Liver (tissue), 3 donors: Measurements from ENCODE around the gene POU2F3.
A peak's percentile ranks its signal among the peaks of the same experiment; 100 is the strongest.

ENCODE experiments used
- FOXA1 ChIP-seq: IDR thresholded peaks from 2 replicates; pipeline ENCODE4 v1.6.1; 2016; ENCODE audit warnings: antibody characterized with exemption
- GABPA ChIP-seq, 2 donors: IDR thresholded peaks in 1 of 2; conservative IDR thresholded peaks in 1 of 2; 2 replicates each; pipeline ENCODE4 v1.6.1; 2016; ENCODE audit warnings: antibody characterized with exemption in 2 of 2, mild to moderate bottlenecking in 1 of 2, moderate library complexity in 1 of 2
- HNF4A ChIP-seq, 2 donors: conservative IDR thresholded peaks; 2 replicates each; pipeline ENCODE4 v1.6.1; 2016; ENCODE audit warnings: antibody characterized with exemption in 2 of 2, mild to moderate bottlenecking in 2 of 2
- HNF4G ChIP-seq: IDR thresholded peaks from 2 replicates; pipeline ENCODE4 v1.6.1; 2016; ENCODE audit warnings: antibody characterized with exemption
- JUND ChIP-seq, 2 donors: IDR thresholded peaks; 2 replicates each; pipeline ENCODE4 v1.6.1; 2016; ENCODE audit warnings: antibody characterized with exemption in 2 of 2
- RAD21 ChIP-seq, 2 donors: IDR thresholded peaks; 2 replicates each; pipeline ENCODE4 v1.6.1; 2016; ENCODE audit warnings: antibody characterized with exemption in 2 of 2, mild to moderate bottlenecking in 2 of 2
- SP1 ChIP-seq: IDR thresholded peaks from 2 replicates; pipeline ENCODE4 v1.6.1; 2018; ENCODE audit warnings: antibody characterized with exemption, mild to moderate bottlenecking
- TF ChIP-seq, protein P1 (sequence below): fragments of 150-350 bp; IDR thresholded peaks from 2 replicates; pipeline ENCODE4 v1.5.1; 2017; ENCODE audit warnings: improper control_type of control experiment, low read depth, low read length; ENCODE audit not compliant: missing input control
- TF ChIP-seq, protein P2 (sequence below): IDR thresholded peaks from 2 replicates; pipeline ENCODE4 v1.6.1; 2016; ENCODE audit warnings: antibody characterized with exemption
- TF ChIP-seq, protein P3 (sequence below): IDR thresholded peaks from 2 replicates; pipeline ENCODE4 v1.6.1; 2016; ENCODE audit warnings: antibody characterized with exemption
- TF ChIP-seq, protein P4 (sequence below): IDR thresholded peaks from 2 replicates; pipeline ENCODE4 v1.6.1; 2016; ENCODE audit warnings: antibody characterized with exemption, mild to moderate bottlenecking
- TF ChIP-seq, protein P5 (sequence below): IDR thresholded peaks from 2 replicates; pipeline ENCODE4 v1.6.1; 2016; ENCODE audit warnings: antibody characterized with exemption
- donor health status: healthy.
- donor health status: healthy.

DNA sequence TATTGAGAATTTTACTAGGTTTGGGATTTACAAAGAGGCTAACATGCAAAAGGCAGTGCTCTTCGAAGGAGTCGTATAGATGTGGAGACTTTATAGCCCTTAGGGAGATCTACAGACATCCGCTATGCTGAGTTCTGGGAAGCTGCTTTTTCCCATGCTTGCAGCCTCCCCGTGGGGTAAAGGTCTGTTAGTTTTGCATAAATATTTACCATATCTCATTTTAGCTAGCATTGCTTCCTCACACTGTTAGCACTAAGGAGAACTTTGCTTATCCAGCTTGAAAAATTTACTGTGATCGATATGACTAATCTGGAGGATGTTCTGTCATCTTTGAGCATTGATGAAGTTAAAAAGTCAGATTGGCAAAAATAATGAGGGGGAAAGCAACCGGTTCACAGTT lies 114.8 kb downstream of the POU2F3 start:
- TF ChIP-seq, protein P1, sequence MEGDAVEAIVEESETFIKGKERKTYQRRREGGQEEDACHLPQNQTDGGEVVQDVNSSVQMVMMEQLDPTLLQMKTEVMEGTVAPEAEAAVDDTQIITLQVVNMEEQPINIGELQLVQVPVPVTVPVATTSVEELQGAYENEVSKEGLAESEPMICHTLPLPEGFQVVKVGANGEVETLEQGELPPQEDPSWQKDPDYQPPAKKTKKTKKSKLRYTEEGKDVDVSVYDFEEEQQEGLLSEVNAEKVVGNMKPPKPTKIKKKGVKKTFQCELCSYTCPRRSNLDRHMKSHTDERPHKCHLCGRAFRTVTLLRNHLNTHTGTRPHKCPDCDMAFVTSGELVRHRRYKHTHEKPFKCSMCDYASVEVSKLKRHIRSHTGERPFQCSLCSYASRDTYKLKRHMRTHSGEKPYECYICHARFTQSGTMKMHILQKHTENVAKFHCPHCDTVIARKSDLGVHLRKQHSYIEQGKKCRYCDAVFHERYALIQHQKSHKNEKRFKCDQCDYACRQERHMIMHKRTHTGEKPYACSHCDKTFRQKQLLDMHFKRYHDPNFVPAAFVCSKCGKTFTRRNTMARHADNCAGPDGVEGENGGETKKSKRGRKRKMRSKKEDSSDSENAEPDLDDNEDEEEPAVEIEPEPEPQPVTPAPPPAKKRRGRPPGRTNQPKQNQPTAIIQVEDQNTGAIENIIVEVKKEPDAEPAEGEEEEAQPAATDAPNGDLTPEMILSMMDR = no peak
- TF ChIP-seq RAD21 (IDR thresholded peaks at IDR 0.05) (peak in 1 of 2 donors; percentile 15), HNF4G (no peak), GABPA (IDR thresholded peaks at IDR 0.05 in 1 of 2, conservative IDR thresholded peaks at IDR 0.05 in 1 of 2) (no peak), FOXA1 (no peak), HNF4A (conservative IDR thresholded peaks at IDR 0.05) (peak; percentile 34 to 45), JUND (IDR thresholded peaks at IDR 0.05) (no peak), SP1 (no peak)
- TF ChIP-seq, protein P2, sequence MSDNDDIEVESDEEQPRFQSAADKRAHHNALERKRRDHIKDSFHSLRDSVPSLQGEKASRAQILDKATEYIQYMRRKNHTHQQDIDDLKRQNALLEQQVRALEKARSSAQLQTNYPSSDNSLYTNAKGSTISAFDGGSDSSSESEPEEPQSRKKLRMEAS = no peak
- TF ChIP-seq, protein P3, sequence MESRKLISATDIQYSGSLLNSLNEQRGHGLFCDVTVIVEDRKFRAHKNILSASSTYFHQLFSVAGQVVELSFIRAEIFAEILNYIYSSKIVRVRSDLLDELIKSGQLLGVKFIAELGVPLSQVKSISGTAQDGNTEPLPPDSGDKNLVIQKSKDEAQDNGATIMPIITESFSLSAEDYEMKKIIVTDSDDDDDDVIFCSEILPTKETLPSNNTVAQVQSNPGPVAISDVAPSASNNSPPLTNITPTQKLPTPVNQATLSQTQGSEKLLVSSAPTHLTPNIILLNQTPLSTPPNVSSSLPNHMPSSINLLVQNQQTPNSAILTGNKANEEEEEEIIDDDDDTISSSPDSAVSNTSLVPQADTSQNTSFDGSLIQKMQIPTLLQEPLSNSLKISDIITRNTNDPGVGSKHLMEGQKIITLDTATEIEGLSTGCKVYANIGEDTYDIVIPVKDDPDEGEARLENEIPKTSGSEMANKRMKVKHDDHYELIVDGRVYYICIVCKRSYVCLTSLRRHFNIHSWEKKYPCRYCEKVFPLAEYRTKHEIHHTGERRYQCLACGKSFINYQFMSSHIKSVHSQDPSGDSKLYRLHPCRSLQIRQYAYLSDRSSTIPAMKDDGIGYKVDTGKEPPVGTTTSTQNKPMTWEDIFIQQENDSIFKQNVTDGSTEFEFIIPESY = no peak
- TF ChIP-seq, protein P4, sequence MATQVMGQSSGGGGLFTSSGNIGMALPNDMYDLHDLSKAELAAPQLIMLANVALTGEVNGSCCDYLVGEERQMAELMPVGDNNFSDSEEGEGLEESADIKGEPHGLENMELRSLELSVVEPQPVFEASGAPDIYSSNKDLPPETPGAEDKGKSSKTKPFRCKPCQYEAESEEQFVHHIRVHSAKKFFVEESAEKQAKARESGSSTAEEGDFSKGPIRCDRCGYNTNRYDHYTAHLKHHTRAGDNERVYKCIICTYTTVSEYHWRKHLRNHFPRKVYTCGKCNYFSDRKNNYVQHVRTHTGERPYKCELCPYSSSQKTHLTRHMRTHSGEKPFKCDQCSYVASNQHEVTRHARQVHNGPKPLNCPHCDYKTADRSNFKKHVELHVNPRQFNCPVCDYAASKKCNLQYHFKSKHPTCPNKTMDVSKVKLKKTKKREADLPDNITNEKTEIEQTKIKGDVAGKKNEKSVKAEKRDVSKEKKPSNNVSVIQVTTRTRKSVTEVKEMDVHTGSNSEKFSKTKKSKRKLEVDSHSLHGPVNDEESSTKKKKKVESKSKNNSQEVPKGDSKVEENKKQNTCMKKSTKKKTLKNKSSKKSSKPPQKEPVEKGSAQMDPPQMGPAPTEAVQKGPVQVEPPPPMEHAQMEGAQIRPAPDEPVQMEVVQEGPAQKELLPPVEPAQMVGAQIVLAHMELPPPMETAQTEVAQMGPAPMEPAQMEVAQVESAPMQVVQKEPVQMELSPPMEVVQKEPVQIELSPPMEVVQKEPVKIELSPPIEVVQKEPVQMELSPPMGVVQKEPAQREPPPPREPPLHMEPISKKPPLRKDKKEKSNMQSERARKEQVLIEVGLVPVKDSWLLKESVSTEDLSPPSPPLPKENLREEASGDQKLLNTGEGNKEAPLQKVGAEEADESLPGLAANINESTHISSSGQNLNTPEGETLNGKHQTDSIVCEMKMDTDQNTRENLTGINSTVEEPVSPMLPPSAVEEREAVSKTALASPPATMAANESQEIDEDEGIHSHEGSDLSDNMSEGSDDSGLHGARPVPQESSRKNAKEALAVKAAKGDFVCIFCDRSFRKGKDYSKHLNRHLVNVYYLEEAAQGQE = no peak
- TF ChIP-seq, protein P5, sequence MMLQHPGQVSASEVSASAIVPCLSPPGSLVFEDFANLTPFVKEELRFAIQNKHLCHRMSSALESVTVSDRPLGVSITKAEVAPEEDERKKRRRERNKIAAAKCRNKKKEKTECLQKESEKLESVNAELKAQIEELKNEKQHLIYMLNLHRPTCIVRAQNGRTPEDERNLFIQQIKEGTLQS = no peak
